GM12864 (cell line): ENCODE data around the gene WFDC8.
A peak's percentile ranks its signal among the peaks of the same experiment; 100 is the strongest.

ENCODE experiments used
- DNase-seq: peaks from one replicate; pipeline ENCODE4 v3.0.0-alpha.2; 2011; ENCODE audit warnings: low read depth
- H3K4me3 ChIP-seq: 2 replicates; pipeline ENCODE4 v1.5.1; 2011; ENCODE audit warnings: mild to moderate bottlenecking, low read depth, low read length, control low read depth
- TF ChIP-seq, protein P1 (sequence below): IDR thresholded peaks from 2 replicates; pipeline ENCODE4 v1.5.1; 2011; ENCODE audit warnings: low read depth, mild to moderate bottlenecking, moderate library complexity, low read length, control low read depth, inconsistent platforms; ENCODE audit errors: missing control alignments

Gene WFDC8

DNA sequence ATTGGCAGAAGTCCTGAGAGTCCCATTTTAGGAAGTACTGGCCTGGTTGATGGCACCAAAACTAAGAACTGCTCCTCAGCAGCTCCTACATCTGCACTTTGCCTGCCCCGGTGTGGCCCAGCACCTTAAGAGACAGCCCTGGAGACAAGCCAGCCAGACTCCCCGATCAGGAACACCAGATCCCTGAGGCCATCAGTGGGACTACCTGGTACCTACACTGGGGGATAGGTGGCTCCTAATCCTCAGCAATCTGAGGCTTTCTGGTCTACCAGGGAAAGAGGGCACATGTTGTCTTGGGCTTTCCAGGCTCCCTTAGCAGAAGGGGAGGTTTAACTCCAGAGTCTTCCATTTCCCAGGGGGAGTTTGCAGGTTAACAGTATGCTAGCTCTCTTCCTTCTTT lies 39.7 kb downstream of the WFDC8 start, which contains the start of gene WFDC6:
WFDC6 (minus strand) TSS at position 101 of the 400 bp plus-strand sequence; CDS start at position 26, 75 bp downstream.
- H3K4me3 ChIP-seq, result no peak within 1 kb of the TSS

DNA sequence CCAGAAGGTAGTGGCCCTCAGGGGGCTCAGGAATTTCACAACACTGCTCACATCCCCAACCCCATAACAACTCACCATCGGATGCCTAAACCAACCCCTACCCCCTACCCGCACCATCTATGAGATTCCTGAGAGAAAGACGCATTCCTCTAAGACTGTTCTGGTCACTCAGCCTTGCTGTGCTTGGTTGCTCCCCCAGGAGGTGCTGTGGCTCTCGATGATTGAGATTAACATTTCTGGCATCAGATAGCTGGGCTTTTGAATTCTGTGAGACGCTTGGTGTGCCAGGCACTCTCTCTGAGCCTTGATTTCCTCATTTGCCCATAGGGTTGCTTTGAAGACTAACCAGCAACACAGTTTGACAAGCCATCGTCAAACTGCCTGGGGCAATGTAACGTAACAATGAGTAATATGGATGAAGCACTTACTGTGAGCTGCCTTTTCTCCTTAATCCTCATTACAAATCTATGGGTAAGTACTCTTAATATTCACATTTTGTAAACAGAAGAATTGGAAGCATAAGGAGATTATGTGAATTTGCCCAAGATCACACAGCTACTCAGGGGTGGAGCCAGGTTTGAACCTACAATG lies 40.8 kb downstream of the WFDC8 start:
- TF ChIP-seq, protein P1, sequence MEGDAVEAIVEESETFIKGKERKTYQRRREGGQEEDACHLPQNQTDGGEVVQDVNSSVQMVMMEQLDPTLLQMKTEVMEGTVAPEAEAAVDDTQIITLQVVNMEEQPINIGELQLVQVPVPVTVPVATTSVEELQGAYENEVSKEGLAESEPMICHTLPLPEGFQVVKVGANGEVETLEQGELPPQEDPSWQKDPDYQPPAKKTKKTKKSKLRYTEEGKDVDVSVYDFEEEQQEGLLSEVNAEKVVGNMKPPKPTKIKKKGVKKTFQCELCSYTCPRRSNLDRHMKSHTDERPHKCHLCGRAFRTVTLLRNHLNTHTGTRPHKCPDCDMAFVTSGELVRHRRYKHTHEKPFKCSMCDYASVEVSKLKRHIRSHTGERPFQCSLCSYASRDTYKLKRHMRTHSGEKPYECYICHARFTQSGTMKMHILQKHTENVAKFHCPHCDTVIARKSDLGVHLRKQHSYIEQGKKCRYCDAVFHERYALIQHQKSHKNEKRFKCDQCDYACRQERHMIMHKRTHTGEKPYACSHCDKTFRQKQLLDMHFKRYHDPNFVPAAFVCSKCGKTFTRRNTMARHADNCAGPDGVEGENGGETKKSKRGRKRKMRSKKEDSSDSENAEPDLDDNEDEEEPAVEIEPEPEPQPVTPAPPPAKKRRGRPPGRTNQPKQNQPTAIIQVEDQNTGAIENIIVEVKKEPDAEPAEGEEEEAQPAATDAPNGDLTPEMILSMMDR, result peak; percentile 18
- no peak for DNase-seq
- H3K4me3 ChIP-seq, result no peak overlapping the region

More for the DNA sequence above, 39.7 kb downstream of the WFDC8 start, which contains the start of gene WFDC6:
- DNase-seq, result no peak
- TF ChIP-seq, protein P1, result no peak

DNA sequence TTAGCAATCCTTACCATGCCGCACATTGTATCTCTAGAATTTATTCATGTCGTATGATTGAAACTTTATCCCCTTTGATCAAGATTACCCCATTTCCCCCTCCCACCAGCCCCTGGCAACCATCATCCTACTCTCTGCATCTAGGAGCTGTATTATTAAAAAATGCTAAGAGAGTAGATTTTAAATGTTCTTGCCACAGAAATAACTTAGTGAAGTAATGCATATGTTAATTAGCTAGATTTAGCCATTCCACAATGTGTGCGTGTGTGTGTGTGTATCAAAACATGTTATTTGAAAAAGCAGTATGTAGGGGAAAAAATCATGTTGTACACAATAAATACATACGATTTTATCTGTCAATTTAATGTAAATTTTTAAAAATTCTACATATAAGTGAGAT lies 51.8 kb downstream of the WFDC8 start:
- TF ChIP-seq, protein P1, result no peak
- no peak for DNase-seq
- no peak overlapping the region for H3K4me3 ChIP-seq

DNA sequence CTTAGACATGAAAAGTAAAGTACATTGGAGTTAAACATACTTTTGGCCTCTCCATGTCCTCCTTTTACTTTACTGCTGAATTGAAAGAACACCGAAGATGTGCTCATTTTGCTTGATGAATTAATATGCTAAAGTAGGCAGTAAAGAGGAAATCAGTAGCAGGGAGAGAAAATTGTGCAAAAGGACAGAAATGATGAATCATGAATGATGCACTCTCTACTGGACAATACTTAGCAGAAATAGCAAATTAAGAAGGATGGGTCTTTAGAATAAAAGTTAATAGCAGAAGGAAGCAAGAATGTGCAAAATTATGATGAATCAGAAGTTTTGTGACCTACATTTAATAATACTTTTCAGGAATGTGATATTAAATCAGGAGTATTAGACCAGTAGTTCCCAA lies 55.3 kb downstream of the WFDC8 start:
- no peak for DNase-seq
- no peak overlapping the region for H3K4me3 ChIP-seq
- TF ChIP-seq, protein P1, result no peak

DNA sequence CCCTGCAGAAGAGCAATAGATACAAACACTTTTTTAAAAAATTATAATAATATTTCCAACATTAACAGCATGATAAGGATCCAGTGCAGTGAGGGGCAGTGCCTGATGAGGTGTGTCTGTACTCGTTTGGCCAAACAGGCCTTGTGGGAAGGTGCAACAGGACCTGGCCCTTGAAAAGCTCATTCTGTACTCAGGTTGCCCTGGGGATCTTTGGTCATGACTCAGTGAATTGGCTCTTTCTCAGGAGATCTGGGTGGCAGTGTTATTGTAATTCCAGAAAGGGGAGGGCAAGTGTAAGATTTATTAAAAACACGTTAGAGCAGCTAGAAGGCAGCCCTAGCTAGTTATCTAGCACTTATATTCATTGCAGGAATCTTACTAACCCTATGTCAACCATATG lies 60.8 kb downstream of the WFDC8 start:
- no peak for DNase-seq
- TF ChIP-seq, protein P1, result no peak
- no peak overlapping the region for H3K4me3 ChIP-seq

DNA sequence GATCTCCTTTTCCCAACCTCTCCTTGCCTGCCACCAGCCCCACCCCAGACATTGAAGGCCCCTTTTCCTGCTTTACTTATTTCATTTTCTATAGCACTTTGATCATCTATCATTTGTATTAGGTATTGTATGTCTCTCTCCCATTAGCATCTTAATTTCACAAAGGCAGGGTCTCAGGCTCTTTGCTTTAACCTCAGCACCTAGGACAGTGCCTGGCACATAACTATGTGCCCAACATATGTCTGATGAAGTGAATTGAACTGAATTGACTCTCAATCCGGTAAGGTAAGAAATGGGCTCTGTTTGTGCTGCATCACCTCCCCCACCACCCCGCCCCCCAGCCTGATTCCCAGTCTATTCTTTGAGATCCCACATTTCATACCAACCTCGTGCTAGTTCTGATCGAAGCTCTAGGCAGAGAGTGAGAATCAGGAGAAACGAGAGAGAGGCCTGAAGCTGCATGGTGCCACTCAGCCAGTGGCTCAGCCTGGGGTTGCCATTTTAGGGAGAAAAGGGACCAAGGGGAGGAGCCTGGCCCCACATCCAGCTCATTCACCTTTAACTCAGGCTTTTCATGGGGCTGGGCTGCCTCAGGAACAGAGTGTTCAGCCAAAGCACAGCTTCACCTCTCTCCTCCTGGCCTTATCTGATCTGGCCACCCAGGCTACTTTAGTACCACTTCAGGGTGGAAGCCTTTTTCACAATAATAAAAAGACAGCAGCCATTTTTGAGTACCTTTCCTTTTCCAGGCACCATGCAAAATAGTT lies 63.8 kb downstream of the WFDC8 start, which contains the start of gene SPINT3:
SPINT3 (minus strand) TSS at position 476 of the 767 bp plus-strand sequence; CDS start at position 462, 14 bp downstream.
- H3K4me3 ChIP-seq, result no peak within 1 kb of the TSS
- DNase-seq, result no peak
- TF ChIP-seq, protein P1, result no peak
